H1 (cell line): Measurements from ENCODE around the gene KRT4. TPM values are rescaled to one million over a fixed set of nuclear protein-coding genes. Genes with fewer than 3 reads are reported as not detected.

Experiments used
- POLR2A ChIP-seq, 2 experiments: IDR thresholded peaks; 1 replicate in 1 of 2; 2 replicates in 1 of 2; pipeline ENCODE4 v1.6.1; 2011; ENCODE audit warnings: low read depth in 2 of 2, low read length in 2 of 2, mild to moderate bottlenecking in 2 of 2; ENCODE audit errors: control extremely low read depth in 1 of 2
- polyA plus RNA-seq, 7 experiments: library from polyadenylated mRNA; depleted of rRNA in 3 of 7; stranded (reverse) in 5 of 7; unstranded in 2 of 7; fragments of >200 nt in 5 of 7; fragments of 200-250 nt in 2 of 7; gene quantifications; 1 replicate in 5 of 7; 2 replicates in 1 of 7; 4 replicates in 1 of 7; pipeline versions ENCODE4 v1.2.1 to v1.2.3, GENCODE V29; 2011 to 2013; ENCODE audit warnings: missing spikeins in 2 of 7, mixed read lengths in 2 of 7
- total RNA-seq: library from RNA; stranded (reverse); fragmentation: NEBNext Ultra II Directional; extraction: Animal tissue kit (Norgen Biotek cat#: 25700); gene quantifications from 2 replicates; pipeline ENCODE4 v1.2.1, GENCODE V29; 2021

The KRT4 gene
- total and polyA plus RNA-seq, 2 of the 8 experiments (the other 6 are each of a cell fraction or from before 2014, with no cell fraction given): not detected

GRCh38 chr12:52844386-52844785 is 30.5 kb upstream of the KRT4 start (continued):
- no peak for TF ChIP-seq POLR2A (IDR thresholded peaks at IDR 0.05; ENCODE audit: control extremely low read depth in 1 of 2, low read depth in 2 of 2, low read length in 2 of 2)
